Neural crest cell (in vitro differentiated cells): ENCODE results near the gene KCTD8. TPM values are rescaled to one million over a fixed set of nuclear protein-coding genes. Genes with fewer than 3 reads are reported as not detected.

Experiments
- DNase-seq: peaks from one replicate; pipeline ENCODE4 v3.0.0; 2021; ENCODE audit warnings: low read depth, mixed read lengths, low spot score
- H3K27ac Mint-ChIP-seq: one replicate; pipeline ENCODE4 v1.8.0; 2021; ENCODE audit warnings: mild to moderate bottlenecking, mixed read lengths; ENCODE audit not compliant: unreplicated experiment
- H3K27me3 Mint-ChIP-seq: 2 replicates; pipeline ENCODE4 v1.8.0; 2021; ENCODE audit warnings: low read depth, mild to moderate bottlenecking, mixed read lengths
- H3K36me3 Mint-ChIP-seq: 2 replicates; pipeline ENCODE4 v1.8.0; 2021; ENCODE audit warnings: low read depth, mild to moderate bottlenecking, mixed read lengths
- H3K4me1 Mint-ChIP-seq: 2 replicates; pipeline ENCODE4 v1.8.0; 2021; ENCODE audit warnings: mixed read lengths
- H3K4me3 Mint-ChIP-seq: one replicate; pipeline ENCODE4 v1.8.0; 2021; ENCODE audit warnings: mild to moderate bottlenecking, mixed read lengths
- H3K9me3 Mint-ChIP-seq: 2 replicates; pipeline ENCODE4 v1.8.0; 2021; ENCODE audit warnings: mixed read lengths
- total RNA-seq: library from RNA; stranded (reverse); gene quantifications from 2 replicates; pipeline ENCODE4 v1.2.1, GENCODE V29; 2021
- TF ChIP-seq, protein P1 (sequence below): fragments of 200-600 bp; sonication (generic); conservative IDR thresholded peaks from 2 replicates; pipeline ENCODE4 v1.5.0; 2021; ENCODE audit warnings: antibody characterized with exemption, mild to moderate bottlenecking

The KCTD8 gene
- total RNA-seq, 1 donor from 2014 or later: not detected

- Mint-ChIP-seq H3K4me3 (no peak overlapping the region), H3K4me1 (no peaks in the 10 kb centered on the region), H3K9me3 (no peaks in the 10 kb centered on the region), H3K27ac (no peak overlapping the region), H3K36me3 (no peaks in the 10 kb centered on the region), H3K27me3 (peaks cover 11% of the 10 kb centered on the region)
- DNase-seq: no peak
- TF ChIP-seq, protein P1, sequence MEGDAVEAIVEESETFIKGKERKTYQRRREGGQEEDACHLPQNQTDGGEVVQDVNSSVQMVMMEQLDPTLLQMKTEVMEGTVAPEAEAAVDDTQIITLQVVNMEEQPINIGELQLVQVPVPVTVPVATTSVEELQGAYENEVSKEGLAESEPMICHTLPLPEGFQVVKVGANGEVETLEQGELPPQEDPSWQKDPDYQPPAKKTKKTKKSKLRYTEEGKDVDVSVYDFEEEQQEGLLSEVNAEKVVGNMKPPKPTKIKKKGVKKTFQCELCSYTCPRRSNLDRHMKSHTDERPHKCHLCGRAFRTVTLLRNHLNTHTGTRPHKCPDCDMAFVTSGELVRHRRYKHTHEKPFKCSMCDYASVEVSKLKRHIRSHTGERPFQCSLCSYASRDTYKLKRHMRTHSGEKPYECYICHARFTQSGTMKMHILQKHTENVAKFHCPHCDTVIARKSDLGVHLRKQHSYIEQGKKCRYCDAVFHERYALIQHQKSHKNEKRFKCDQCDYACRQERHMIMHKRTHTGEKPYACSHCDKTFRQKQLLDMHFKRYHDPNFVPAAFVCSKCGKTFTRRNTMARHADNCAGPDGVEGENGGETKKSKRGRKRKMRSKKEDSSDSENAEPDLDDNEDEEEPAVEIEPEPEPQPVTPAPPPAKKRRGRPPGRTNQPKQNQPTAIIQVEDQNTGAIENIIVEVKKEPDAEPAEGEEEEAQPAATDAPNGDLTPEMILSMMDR: no peak
Observed at GRCh38 chr4:44368413-44369167, 80.0 kb downstream of the KCTD8 start.

- Mint-ChIP-seq H3K27ac (no peak overlapping the region), H3K9me3 (no peaks in the 10 kb centered on the region)
Observed at GRCh38 chr4:44354172-44354571, 94.4 kb downstream of the KCTD8 start.

DNA sequence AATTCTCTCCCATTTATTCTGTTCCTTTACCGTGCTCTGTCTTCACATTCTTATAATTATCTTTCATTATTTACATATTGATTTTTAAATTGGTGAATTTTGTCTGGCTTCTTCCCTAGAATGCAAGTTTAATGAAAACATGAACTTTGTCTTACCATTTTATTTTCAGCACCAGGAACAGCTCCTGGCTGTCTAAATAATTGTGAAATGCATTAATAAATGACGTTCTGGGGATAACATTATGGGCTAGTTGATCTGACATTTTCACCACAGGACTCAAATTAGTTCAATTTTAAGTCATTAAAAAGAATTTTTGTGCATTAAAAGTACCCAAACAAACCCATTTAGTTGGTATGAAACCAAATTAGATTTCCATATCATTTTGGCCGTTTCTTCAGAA lies 97.5 kb downstream of the KCTD8 start:
- no peaks in the 10 kb centered on the region for H3K9me3 Mint-ChIP-seq
- DNase-seq: no peak
- H3K36me3 Mint-ChIP-seq: no peaks in the 10 kb centered on the region
- no peak overlapping the region for H3K27ac Mint-ChIP-seq
- TF ChIP-seq, protein P1: no peak
- no peaks in the 10 kb centered on the region for H3K4me1 Mint-ChIP-seq
- no peaks in the 10 kb centered on the region for H3K27me3 Mint-ChIP-seq
- no peak overlapping the region for H3K4me3 Mint-ChIP-seq

More at GRCh38 chr4:44354172-44354571, 94.4 kb downstream of the KCTD8 start:
- Mint-ChIP-seq H3K4me1 (no peaks in the 10 kb centered on the region), H3K36me3 (no peaks in the 10 kb centered on the region), H3K4me3 (no peak overlapping the region), H3K27me3 (no peaks in the 10 kb centered on the region)
- DNase-seq: no peak
- TF ChIP-seq, protein P1: no peak

- no peaks in the 10 kb centered on the region for H3K27me3 Mint-ChIP-seq
- no peaks in the 10 kb centered on the region for H3K9me3 Mint-ChIP-seq
- H3K4me3 Mint-ChIP-seq: no peak overlapping the region
- H3K27ac Mint-ChIP-seq: no peak overlapping the region
- no peaks in the 10 kb centered on the region for H3K36me3 Mint-ChIP-seq
- no peak for DNase-seq
- TF ChIP-seq, protein P1: no peak
- H3K4me1 Mint-ChIP-seq: no peaks in the 10 kb centered on the region
Observed at GRCh38 chr4:44342800-44343199, 105.8 kb downstream of the KCTD8 start.

GRCh38 chr4:44326741-44327140 lies 121.9 kb downstream of the KCTD8 start:
- TF ChIP-seq, protein P1: no peak
- Mint-ChIP-seq H3K36me3 (no peaks in the 10 kb centered on the region), H3K9me3 (no peaks in the 10 kb centered on the region), H3K27ac (no peak overlapping the region), H3K4me1 (no peaks in the 10 kb centered on the region), H3K4me3 (no peak overlapping the region), H3K27me3 (peaks cover 3% of the 10 kb centered on the region)
- no peak for DNase-seq
